B cell (primary cell): Measurements from ENCODE around the gene YOD1. TPM values are rescaled to one million over a fixed set of nuclear protein-coding genes. Genes with fewer than 3 reads are reported as not detected.

ENCODE experiments used
- ATAC-seq: fragments of 200-7000 bp; cut with Tn5 transposase; one replicate; pipeline ENCODE4 v1.10.0; 2021; ENCODE audit warnings: low read depth, mild to moderate bottlenecking, moderate number of reproducible peaks, moderate library complexity
- CTCF ChIA-PET: fragments of 350-600 bp; sonication (Branson Sonifier 250); formaldehyde crosslinking; loops from one replicate; lab custom pipeline; 2021; ENCODE audit warnings: antibody characterized with exemption, inconsistent platforms; lab: Charles Lee
- POLR2A ChIA-PET: fragments of 350-600 bp; sonication (Branson Sonifier 250); formaldehyde crosslinking; loops from one replicate; lab custom pipeline; 2021; ENCODE audit warnings: antibody characterized with exemption; lab: Charles Lee
- DNase-seq: peaks from one replicate; pipeline ENCODE4 v3.0.0; 2013
- H2AFZ ChIP-seq: 2 replicates; pipeline ENCODE4 v1.6.1; 2012; ENCODE audit warnings: mild to moderate bottlenecking, low read depth, low read length; ENCODE audit not compliant: insufficient read depth, poor library complexity, severe bottlenecking
- H3K27ac ChIP-seq, 2 donors: 1 replicate in 1 of 2; 2 replicates in 1 of 2; pipeline ENCODE4 v1.5.1; 2012 to 2013; ENCODE audit warnings: low read length in 2 of 2, mild to moderate bottlenecking in 2 of 2, moderate library complexity in 1 of 2
- H3K27me3 ChIP-seq, 4 experiments: fragments of 200-600 bp in 1 of 4; sonication (generic) in 1 of 4; replicated peaks in 1 of 4; 1 replicate in 2 of 4; 2 replicates in 2 of 4; pipeline versions ENCODE4 v1.6.1 to v1.7.0; 2013 to 2016; ENCODE audit warnings: low read length in 3 of 4, mild to moderate bottlenecking in 2 of 4, mixed read lengths in 1 of 4, moderate library complexity in 1 of 4; ENCODE audit not compliant: insufficient read depth in 4 of 4, control insufficient read depth in 3 of 4; ENCODE audit errors: control extremely low read depth in 1 of 4
- H3K36me3 ChIP-seq, 2 experiments: replicated peaks in 1 of 2; 1 replicate in 1 of 2; 2 replicates in 1 of 2; pipeline versions ENCODE4 v1.6.1 to v1.7.1; 2013; ENCODE audit warnings: low read length in 1 of 2; ENCODE audit not compliant: insufficient read depth in 2 of 2, control insufficient read depth in 1 of 2; ENCODE audit errors: control extremely low read depth in 1 of 2, extremely low read depth in 1 of 2
- H3K4me1 ChIP-seq, 2 donors: fragments of 200-600 bp in 1 of 2; sonication (generic) in 1 of 2; 1 replicate in 1 of 2; 2 replicates in 1 of 2; pipeline versions ENCODE4 v1.5.1 to v1.6.1; 2013 to 2017; ENCODE audit warnings: low read length in 2 of 2; ENCODE audit not compliant: control insufficient read depth in 2 of 2, insufficient read depth in 2 of 2
- H3K4me2 ChIP-seq: replicated peaks from 2 replicates; pipeline ENCODE3; 2012; ENCODE audit warnings: mild to moderate bottlenecking, low read depth, low read length; ENCODE audit not compliant: poor library complexity, severe bottlenecking
- H3K4me3 ChIP-seq, 5 experiments: fragments of 200-600 bp in 1 of 5; sonication (generic) in 1 of 5; 1 replicate in 3 of 5; 2 replicates in 2 of 5; pipeline versions ENCODE4 v1.5.1 to v1.7.0; 2011 to 2016; ENCODE audit warnings: low read length in 4 of 5, mild to moderate bottlenecking in 4 of 5, low read depth in 2 of 5, control low read depth in 1 of 5, moderate library complexity in 1 of 5; ENCODE audit not compliant: insufficient read depth in 1 of 5; ENCODE audit errors: control extremely low read depth in 1 of 5, extremely low read depth in 1 of 5
- H3K79me2 ChIP-seq: fragments of 200-600 bp; sonication (generic); one replicate; pipeline ENCODE4 v1.6.0; 2016; ENCODE audit warnings: low read length; ENCODE audit not compliant: control insufficient read depth, insufficient read depth
- H3K9ac ChIP-seq: fragments of 200-600 bp; sonication (generic); 2 replicates; pipeline ENCODE4 v1.6.1; 2017; ENCODE audit warnings: mild to moderate bottlenecking, low read length, moderate library complexity
- H3K9me3 ChIP-seq, 3 donors: one replicate each; pipeline versions ENCODE4 v1.6.1 to v1.7.1; 2013; ENCODE audit warnings: low read length in 2 of 3; ENCODE audit not compliant: control insufficient read depth in 2 of 3, insufficient read depth in 1 of 3; ENCODE audit errors: control extremely low read depth in 1 of 3
- H4K20me1 ChIP-seq: 2 replicates; pipeline ENCODE4 v1.6.0; 2012; ENCODE audit warnings: mild to moderate bottlenecking, low read length; ENCODE audit not compliant: insufficient read depth, control insufficient read depth, poor library complexity, severe bottlenecking
- H3K27ac Mint-ChIP-seq: one replicate; pipeline ENCODE4 v1.8.0; 2021; ENCODE audit warnings: mixed read lengths
- H3K27me3 Mint-ChIP-seq: one replicate; pipeline ENCODE4 v1.8.0; 2021; ENCODE audit warnings: mixed read lengths
- H3K4me1 Mint-ChIP-seq: one replicate; pipeline ENCODE4 v1.8.0; 2021; ENCODE audit warnings: mixed read lengths
- H3K4me3 Mint-ChIP-seq: one replicate; pipeline ENCODE4 v1.8.0; 2021; ENCODE audit warnings: mixed read lengths
- H3K9me3 Mint-ChIP-seq: one replicate; pipeline ENCODE4 v1.8.0; 2022; ENCODE audit warnings: mixed read lengths; ENCODE audit not compliant: insufficient read depth
- EZH2 ChIP-seq: IDR thresholded peaks from 2 replicates; pipeline ENCODE4 v1.6.1; 2012; ENCODE audit warnings: borderline replicate concordance, low read depth, mild to moderate bottlenecking, moderate library complexity, low read length; ENCODE audit not compliant: insufficient read depth, poor library complexity, severe bottlenecking
- WGBS: methylation state at CpG from one replicate; pipeline ENCODE4 v1.1.5; 2013; ENCODE audit warnings: missing lambda C conversion rate; ENCODE audit not compliant: insufficient coverage; 5-methylcytosine and 5-hydroxymethylcytosine counted together
- intact Hi-C: fragments of 100-400 bp; cut with micrococcal nuclease; formaldehyde crosslinking; loops from one replicate; pipeline ENCODE4 v1.10.0; 2022
- polyA plus RNA-seq: library from polyadenylated mRNA; depleted of rRNA; stranded (reverse); fragments of >200 nt; gene quantifications from 2 replicates; pipeline ENCODE4 v1.2.3, GENCODE V29; 2012
- total RNA-seq, 2 donors: library from RNA; stranded (reverse); fragments of 120-200 nt in 1 of 2; gene quantifications; 1 replicate in 1 of 2; 2 replicates in 1 of 2; pipeline versions ENCODE4 v1.2.3 to v1.2.4, GENCODE V29; 2013 to 2022
- TF ChIP-seq, protein P1 (sequence below): fragments of 200-600 bp; IDR thresholded peaks from one replicate; pipeline ENCODE4 v1.8.0; 2022; ENCODE audit warnings: antibody characterized with exemption, mild to moderate bottlenecking

YOD1 gene
- total and polyA plus RNA-seq, 2 donors (not counting 1 experiment from before 2014, with no cell fraction given), result 2.3 to 9.4 TPM

GRCh38 chr1:207022996-207023679, 27.9 kb downstream of the YOD1 start:
- ChIA-PET POLR2A (no interaction called here), CTCF (no interaction called here)
- 93% methylated on average over 8 of the region's 8 CpGs for WGBS
- Histone ChIP-seq H3K36me3 (no peaks in the 10 kb centered on the region), H3K4me1 (no peaks in the 10 kb centered on the region), H3K27me3 (peaks cover 0 to 15% (median 8%) of the 10 kb centered on the region in 4 experiments), H3K79me2 (no peaks in the 10 kb centered on the region), H3K27ac (no peak overlapping the region), H3K4me2 (no peak overlapping the region), H3K9ac (no peak overlapping the region), H2AFZ (no peak overlapping the region), H3K4me3 (no peak overlapping the region), H3K9me3 (no peaks in the 10 kb centered on the region), H4K20me1 (no peaks in the 10 kb centered on the region)
- Mint-ChIP-seq H3K4me1 (no peaks in the 10 kb centered on the region), H3K4me3 (no peak overlapping the region), H3K27me3 (peaks cover 32% of the 10 kb centered on the region), H3K27ac (no peak overlapping the region), H3K9me3 (no peaks in the 10 kb centered on the region)
- TF ChIP-seq, protein P1, sequence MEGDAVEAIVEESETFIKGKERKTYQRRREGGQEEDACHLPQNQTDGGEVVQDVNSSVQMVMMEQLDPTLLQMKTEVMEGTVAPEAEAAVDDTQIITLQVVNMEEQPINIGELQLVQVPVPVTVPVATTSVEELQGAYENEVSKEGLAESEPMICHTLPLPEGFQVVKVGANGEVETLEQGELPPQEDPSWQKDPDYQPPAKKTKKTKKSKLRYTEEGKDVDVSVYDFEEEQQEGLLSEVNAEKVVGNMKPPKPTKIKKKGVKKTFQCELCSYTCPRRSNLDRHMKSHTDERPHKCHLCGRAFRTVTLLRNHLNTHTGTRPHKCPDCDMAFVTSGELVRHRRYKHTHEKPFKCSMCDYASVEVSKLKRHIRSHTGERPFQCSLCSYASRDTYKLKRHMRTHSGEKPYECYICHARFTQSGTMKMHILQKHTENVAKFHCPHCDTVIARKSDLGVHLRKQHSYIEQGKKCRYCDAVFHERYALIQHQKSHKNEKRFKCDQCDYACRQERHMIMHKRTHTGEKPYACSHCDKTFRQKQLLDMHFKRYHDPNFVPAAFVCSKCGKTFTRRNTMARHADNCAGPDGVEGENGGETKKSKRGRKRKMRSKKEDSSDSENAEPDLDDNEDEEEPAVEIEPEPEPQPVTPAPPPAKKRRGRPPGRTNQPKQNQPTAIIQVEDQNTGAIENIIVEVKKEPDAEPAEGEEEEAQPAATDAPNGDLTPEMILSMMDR, result no peak
- TF ChIP-seq EZH2, result no peak
- DNase-seq, result no peak
- intact Hi-C loops, result no loop called here
- ATAC-seq, result no peak

GRCh38 chr1:207021876-207022596, 29.0 kb downstream of the YOD1 start:
- intact Hi-C loops, result no loop called here
- CTCF ChIA-PET, result interaction anchor here (0.6 to 1.9 kb wide), 2 partner anchors 19 to 1577 kb away, joined by 3 to 6 read pairs; no protein-coding TSS in a partner anchor
- no peak overlapping the region for H3K9ac ChIP-seq
- Mint-ChIP-seq H3K9me3 (no peaks in the 10 kb centered on the region), H3K27ac (no peak overlapping the region), H3K4me1 (no peaks in the 10 kb centered on the region), H3K27me3 (peaks cover 27% of the 10 kb centered on the region), H3K4me3 (no peak overlapping the region)
- no peaks in the 10 kb centered on the region for H3K79me2 ChIP-seq
- peaks cover 0 to 13% (median 2%) of the 10 kb centered on the region in 4 experiments for H3K27me3 ChIP-seq
- H3K27ac ChIP-seq, result no peak overlapping the region
- no peak for ATAC-seq
- no peaks in the 10 kb centered on the region for H3K36me3 ChIP-seq
- no peaks in the 10 kb centered on the region for H3K4me1 ChIP-seq
- H4K20me1 ChIP-seq, result no peaks in the 10 kb centered on the region
- TF ChIP-seq, protein P1, result no peak
- TF ChIP-seq EZH2, result no peak
- no peak overlapping the region for H3K4me2 ChIP-seq
- no peak overlapping the region for H2AFZ ChIP-seq
- POLR2A ChIA-PET, result no interaction called here
- H3K9me3 ChIP-seq, result no peaks in the 10 kb centered on the region
- 87% methylated on average over 15 of the region's 15 CpGs for WGBS
- no peak overlapping the region for H3K4me3 ChIP-seq
- DNase-seq, result no peak
